K562 (cell line): ENCODE results near the gene BCAP31. TPM values are rescaled to one million over a fixed set of nuclear protein-coding genes. Genes with fewer than 3 reads are reported as not detected.

Source experiments
- CTBP1 ChIP-seq: fragments of 450-650 bp; IDR thresholded peaks from 2 replicates; pipeline ENCODE4 v1.6.1; 2016; ENCODE audit warnings: borderline replicate concordance
- CXXC5 ChIP-seq: fragments of 250-450 bp; sonication (Bioruptor Pico); IDR thresholded peaks from 2 replicates; pipeline ENCODE4 v1.8.0; 2022; ENCODE audit warnings: inconsistent platforms, mild to moderate bottlenecking, moderate library complexity
- ETV5 ChIP-seq: sonication (generic); formaldehyde crosslinking; IDR thresholded peaks from 2 replicates; pipeline ENCODE4 v1.4.0; 2020; ENCODE audit warnings: low read depth, mild to moderate bottlenecking, missing genetic modification reagents
- FOSL1 ChIP-seq: fragments of 200-800 bp; sonication (Bioruptor generic); conservative IDR thresholded peaks from 2 replicates; pipeline ENCODE4 v1.6.1; 2016; ENCODE audit warnings: missing genetic modification characterization, missing compliant biosample characterization
- HCFC1 ChIP-seq: IDR thresholded peaks from 2 replicates; pipeline ENCODE4 v1.6.1; 2012; ENCODE audit warnings: low read depth, low read length, improper control_type of control experiment
- HSF4 ChIP-seq: fragments of 250-450 bp; sonication (Bioruptor Pico); IDR thresholded peaks from 2 replicates; pipeline ENCODE4 v2.1.2; 2022; ENCODE audit warnings: mild to moderate bottlenecking, moderate library complexity, borderline replicate concordance
- KDM5B ChIP-seq: fragments of 200-600 bp; sonication (generic); IDR thresholded peaks from 2 replicates; pipeline ENCODE4 v1.6.1; 2012; ENCODE audit warnings: low read depth, mild to moderate bottlenecking, moderate library complexity, low read length, control low read depth, inconsistent platforms; ENCODE audit not compliant: insufficient replicate concordance
- MXI1 ChIP-seq: IDR thresholded peaks from 2 replicates; pipeline ENCODE4 v1.6.1; 2011; ENCODE audit warnings: low read depth, mild to moderate bottlenecking, improper control_type of control experiment, low read length
- RBFOX2 ChIP-seq: fragments of 200-400 bp; formaldehyde crosslinking; IDR thresholded peaks from 2 replicates; pipeline ENCODE4 v1.6.1; 2017; ENCODE audit warnings: low read depth, mild to moderate bottlenecking, low read length, moderate library complexity
- SIN3B ChIP-seq: fragments of 450-650 bp; IDR thresholded peaks from 2 replicates; pipeline ENCODE4 v1.6.1; 2017; ENCODE audit warnings: low read depth, mild to moderate bottlenecking, moderate library complexity
- SOX6 ChIP-seq: fragments of 450-650 bp; IDR thresholded peaks from 2 replicates; pipeline ENCODE4 v1.6.1; 2014; ENCODE audit warnings: mild to moderate bottlenecking
- TCF3 ChIP-seq: sonication (generic); formaldehyde crosslinking; IDR thresholded peaks from 2 replicates; pipeline ENCODE4 v1.4.0; 2020; ENCODE audit warnings: mild to moderate bottlenecking, missing genetic modification reagents
- ZFX ChIP-seq: sonication (generic); formaldehyde crosslinking; IDR thresholded peaks from 2 replicates; pipeline ENCODE4 v1.8.0; 2022; ENCODE audit warnings: mild to moderate bottlenecking, missing genetic modification reagents, moderate library complexity
- ZNF57 ChIP-seq: fragments of 450-650 bp; formaldehyde crosslinking; IDR thresholded peaks from 2 replicates; pipeline ENCODE4 v1.4.0; 2020; ENCODE audit warnings: mild to moderate bottlenecking, moderate library complexity
- polyA plus RNA-seq, 8 experiments: library from polyadenylated mRNA; depleted of rRNA in 4 of 8; stranded (reverse) in 5 of 8; unstranded in 3 of 8; fragments of >200 nt; fragmentation: Nextera tagmentation in 2 of 8; fragmentation: Illumina TruSeq in 1 of 8; extraction: Ambion mirVana in 2 of 8; extraction: Trizol in 1 of 8; gene quantifications; 2 replicates each; pipeline versions ENCODE4 v1.2.1 to v1.2.3, GENCODE V29; 2011 to 2014; ENCODE audit warnings: inconsistent platforms in 1 of 8, missing spikeins in 1 of 8
- total RNA-seq, 7 experiments: library from RNA; depleted of rRNA in 6 of 7; stranded (reverse); fragments of >200 nt in 6 of 7; fragmentation: Illumina TruSeq in 2 of 7; extraction: Trizol in 2 of 7; gene quantifications; 2 replicates each; pipeline versions ENCODE4 v1.2.1 to v1.2.3, GENCODE V29; 2011 to 2021; ENCODE audit warnings: low replicate concordance in 1 of 7
- TF ChIP-seq, protein P1 (sequence below): fragments of 450-650 bp; formaldehyde crosslinking; IDR thresholded peaks from 2 replicates; pipeline ENCODE4 v1.4.0; 2020; ENCODE audit warnings: mild to moderate bottlenecking, moderate library complexity
- TF ChIP-seq, protein P2 (sequence below), 2 experiments: fragments of 450-650 bp; conservative IDR thresholded peaks; 2 replicates each; pipeline ENCODE4 v1.6.1; 2017; ENCODE audit warnings: mild to moderate bottlenecking in 2 of 2, moderate library complexity in 2 of 2
- TF ChIP-seq, protein P3 (sequence below): fragments of 250-450 bp; sonication (Bioruptor Pico); IDR thresholded peaks from 2 replicates; pipeline ENCODE4 v1.8.0; 2022; ENCODE audit warnings: moderate library complexity, mild to moderate bottlenecking, inconsistent platforms
- TF ChIP-seq, protein P4 (sequence below), 3 experiments: IDR thresholded peaks in 2 of 3; conservative IDR thresholded peaks in 1 of 3; 2 replicates each; pipeline ENCODE4 v1.5.1; 2011 to 2012; ENCODE audit warnings: low read length in 3 of 3, mild to moderate bottlenecking in 3 of 3, control low read depth in 2 of 3, improper control_type of control experiment in 1 of 3, inconsistent platforms in 1 of 3, low read depth in 1 of 3, mixed read lengths in 1 of 3, moderate library complexity in 1 of 3; ENCODE audit not compliant: insufficient read depth in 2 of 3
- TF ChIP-seq, protein P5 (sequence below): fragments of 250-450 bp; sonication (Bioruptor Pico); IDR thresholded peaks from 2 replicates; pipeline ENCODE4 v1.9.0; 2021; ENCODE audit warnings: mild to moderate bottlenecking, inconsistent platforms

BCAP31 gene
- total and polyA plus RNA-seq, 9 of the 15 experiments (the other 6 are each of a cell fraction or from before 2014, with no cell fraction given) = 156 to 683 (median 188) TPM

DNA sequence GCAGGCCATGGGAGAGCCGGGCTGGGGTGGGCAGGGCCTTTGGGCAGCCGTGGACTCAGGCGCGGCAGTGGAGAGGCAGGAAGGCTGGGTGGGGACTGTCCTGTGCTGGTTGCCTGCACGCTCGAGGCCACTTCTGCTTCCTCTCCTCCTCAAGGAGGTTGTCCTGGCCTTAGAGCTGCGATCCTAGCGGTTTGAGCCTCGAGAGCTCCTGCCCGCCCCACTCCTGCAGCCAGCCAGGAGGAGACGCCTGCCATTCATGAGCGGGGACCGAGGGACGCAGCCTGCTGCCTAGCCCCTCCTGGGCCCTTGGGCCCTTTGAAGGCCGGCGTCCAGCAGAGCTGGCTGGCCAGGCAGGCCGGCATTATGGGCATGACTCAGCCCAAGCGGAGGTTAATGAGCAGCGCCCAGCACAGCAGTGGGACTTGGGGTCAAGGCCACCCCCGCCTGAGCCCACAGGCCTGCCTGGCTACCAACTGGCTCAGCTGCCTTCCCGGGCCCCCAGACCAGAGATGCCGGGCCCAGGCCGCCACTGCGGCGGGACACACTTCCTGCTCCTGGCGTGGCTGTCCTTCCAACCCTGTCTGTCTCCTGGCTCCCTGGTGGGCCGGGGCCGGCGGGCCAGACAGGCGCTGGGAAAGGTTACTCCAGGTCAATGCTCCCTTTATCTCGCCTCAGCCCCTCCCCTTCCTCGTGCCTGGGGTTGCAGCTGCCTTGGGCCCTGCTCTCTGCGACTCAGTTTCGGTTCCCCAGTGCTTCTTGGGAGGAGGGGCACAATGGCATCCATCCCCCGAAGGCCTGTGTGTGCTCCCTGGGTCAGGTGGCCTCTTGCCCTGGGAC, 2.3 kb upstream of the BCAP31 start (continued):
- TF ChIP-seq, protein P1, sequence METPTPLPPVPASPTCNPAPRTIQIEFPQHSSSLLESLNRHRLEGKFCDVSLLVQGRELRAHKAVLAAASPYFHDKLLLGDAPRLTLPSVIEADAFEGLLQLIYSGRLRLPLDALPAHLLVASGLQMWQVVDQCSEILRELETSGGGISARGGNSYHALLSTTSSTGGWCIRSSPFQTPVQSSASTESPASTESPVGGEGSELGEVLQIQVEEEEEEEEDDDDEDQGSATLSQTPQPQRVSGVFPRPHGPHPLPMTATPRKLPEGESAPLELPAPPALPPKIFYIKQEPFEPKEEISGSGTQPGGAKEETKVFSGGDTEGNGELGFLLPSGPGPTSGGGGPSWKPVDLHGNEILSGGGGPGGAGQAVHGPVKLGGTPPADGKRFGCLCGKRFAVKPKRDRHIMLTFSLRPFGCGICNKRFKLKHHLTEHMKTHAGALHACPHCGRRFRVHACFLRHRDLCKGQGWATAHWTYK = 0 out of 2 replicates have a peak, but pooled peaks have one; percentile 30
- TF ChIP-seq MXI1 (no peak), ZNF57 (CRISPR knock-in tag) (no peak), CXXC5 (peak; percentile 63), ZFX (CRISPR knock-in tag) (peak; percentile 92), CTBP1 (peak; percentile 39; the same call in 1 of the 2 replicates), TCF3 (CRISPR knock-in tag) (peak; percentile 8; the same call in 1 of the 2 replicates), SIN3B (0 out of 2 replicates have a peak, but pooled peaks have one; percentile 18), RBFOX2 (peak; percentile 68), HCFC1 (no peak), FOSL1 (tag) (peak; percentile 56; the same call in 1 of the 2 replicates), ETV5 (CRISPR knock-in tag) (no peak), KDM5B (peak; percentile 13), SOX6 (no peak), HSF4 (CRISPR knock-in tag) (no peak)
- TF ChIP-seq, protein P2, sequence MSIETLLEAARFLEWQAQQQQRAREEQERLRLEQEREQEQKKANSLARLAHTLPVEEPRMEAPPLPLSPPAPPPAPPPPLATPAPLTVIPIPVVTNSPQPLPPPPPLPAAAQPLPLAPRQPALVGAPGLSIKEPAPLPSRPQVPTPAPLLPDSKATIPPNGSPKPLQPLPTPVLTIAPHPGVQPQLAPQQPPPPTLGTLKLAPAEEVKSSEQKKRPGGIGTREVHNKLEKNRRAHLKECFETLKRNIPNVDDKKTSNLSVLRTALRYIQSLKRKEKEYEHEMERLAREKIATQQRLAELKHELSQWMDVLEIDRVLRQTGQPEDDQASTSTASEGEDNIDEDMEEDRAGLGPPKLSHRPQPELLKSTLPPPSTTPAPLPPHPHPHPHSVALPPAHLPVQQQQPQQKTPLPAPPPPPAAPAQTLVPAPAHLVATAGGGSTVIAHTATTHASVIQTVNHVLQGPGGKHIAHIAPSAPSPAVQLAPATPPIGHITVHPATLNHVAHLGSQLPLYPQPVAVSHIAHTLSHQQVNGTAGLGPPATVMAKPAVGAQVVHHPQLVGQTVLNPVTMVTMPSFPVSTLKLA (conservative IDR thresholded peaks at IDR 0.05) = peak in 1 of 2 experiments; percentile 65; a peak in 1 of 4 replicates
- TF ChIP-seq, protein P3, sequence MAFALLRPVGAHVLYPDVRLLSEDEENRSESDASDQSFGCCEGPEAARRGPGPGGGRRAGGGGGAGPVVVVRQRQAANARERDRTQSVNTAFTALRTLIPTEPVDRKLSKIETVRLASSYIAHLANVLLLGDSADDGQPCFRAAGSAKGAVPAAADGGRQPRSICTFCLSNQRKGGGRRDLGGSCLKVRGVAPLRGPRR = no peak
- TF ChIP-seq, protein P4, sequence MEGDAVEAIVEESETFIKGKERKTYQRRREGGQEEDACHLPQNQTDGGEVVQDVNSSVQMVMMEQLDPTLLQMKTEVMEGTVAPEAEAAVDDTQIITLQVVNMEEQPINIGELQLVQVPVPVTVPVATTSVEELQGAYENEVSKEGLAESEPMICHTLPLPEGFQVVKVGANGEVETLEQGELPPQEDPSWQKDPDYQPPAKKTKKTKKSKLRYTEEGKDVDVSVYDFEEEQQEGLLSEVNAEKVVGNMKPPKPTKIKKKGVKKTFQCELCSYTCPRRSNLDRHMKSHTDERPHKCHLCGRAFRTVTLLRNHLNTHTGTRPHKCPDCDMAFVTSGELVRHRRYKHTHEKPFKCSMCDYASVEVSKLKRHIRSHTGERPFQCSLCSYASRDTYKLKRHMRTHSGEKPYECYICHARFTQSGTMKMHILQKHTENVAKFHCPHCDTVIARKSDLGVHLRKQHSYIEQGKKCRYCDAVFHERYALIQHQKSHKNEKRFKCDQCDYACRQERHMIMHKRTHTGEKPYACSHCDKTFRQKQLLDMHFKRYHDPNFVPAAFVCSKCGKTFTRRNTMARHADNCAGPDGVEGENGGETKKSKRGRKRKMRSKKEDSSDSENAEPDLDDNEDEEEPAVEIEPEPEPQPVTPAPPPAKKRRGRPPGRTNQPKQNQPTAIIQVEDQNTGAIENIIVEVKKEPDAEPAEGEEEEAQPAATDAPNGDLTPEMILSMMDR (IDR thresholded peaks at IDR 0.05 in 2 of 3, conservative IDR thresholded peaks at IDR 0.05 in 1 of 3; ENCODE audit: insufficient read depth in 2 of 3, low read depth in 1 of 3, low read length in 3 of 3) = no peak
- TF ChIP-seq, protein P5, sequence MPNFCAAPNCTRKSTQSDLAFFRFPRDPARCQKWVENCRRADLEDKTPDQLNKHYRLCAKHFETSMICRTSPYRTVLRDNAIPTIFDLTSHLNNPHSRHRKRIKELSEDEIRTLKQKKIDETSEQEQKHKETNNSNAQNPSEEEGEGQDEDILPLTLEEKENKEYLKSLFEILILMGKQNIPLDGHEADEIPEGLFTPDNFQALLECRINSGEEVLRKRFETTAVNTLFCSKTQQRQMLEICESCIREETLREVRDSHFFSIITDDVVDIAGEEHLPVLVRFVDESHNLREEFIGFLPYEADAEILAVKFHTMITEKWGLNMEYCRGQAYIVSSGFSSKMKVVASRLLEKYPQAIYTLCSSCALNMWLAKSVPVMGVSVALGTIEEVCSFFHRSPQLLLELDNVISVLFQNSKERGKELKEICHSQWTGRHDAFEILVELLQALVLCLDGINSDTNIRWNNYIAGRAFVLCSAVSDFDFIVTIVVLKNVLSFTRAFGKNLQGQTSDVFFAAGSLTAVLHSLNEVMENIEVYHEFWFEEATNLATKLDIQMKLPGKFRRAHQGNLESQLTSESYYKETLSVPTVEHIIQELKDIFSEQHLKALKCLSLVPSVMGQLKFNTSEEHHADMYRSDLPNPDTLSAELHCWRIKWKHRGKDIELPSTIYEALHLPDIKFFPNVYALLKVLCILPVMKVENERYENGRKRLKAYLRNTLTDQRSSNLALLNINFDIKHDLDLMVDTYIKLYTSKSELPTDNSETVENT (CRISPR knock-in tag) = 0 out of 2 replicates have a peak, but pooled peaks have one; percentile 25
